CD4-positive, CD25-positive, alpha-beta regulatory T cell (primary cell): ENCODE data around the gene ALX3. TPM values are rescaled to one million over a fixed set of nuclear protein-coding genes. Genes with fewer than 3 reads are reported as not detected.

Source experiments
- ATAC-seq, 2 donors: fragments of 150-1000 bp; cut with Tn5 transposase; one replicate each; pipeline ENCODE4 v1.10.0; 2021; ENCODE audit warnings: low read depth in 2 of 2, moderate number of reproducible peaks in 2 of 2, moderate library complexity in 1 of 2
- DNase-seq, 3 donors: peaks; one replicate each; pipeline versions ENCODE4 v3.0.0 to v3.0.0-alpha.2; 2012 to 2022; ENCODE audit warnings: mixed read lengths in 1 of 3
- H3K27ac ChIP-seq: one replicate; pipeline ENCODE4 v1.7.0; 2013; ENCODE audit warnings: mild to moderate bottlenecking, low read length; ENCODE audit not compliant: insufficient read depth, poor library complexity, severe bottlenecking
- H3K27me3 ChIP-seq: one replicate; pipeline ENCODE4 v1.7.0; 2013; ENCODE audit warnings: low read length; ENCODE audit not compliant: control insufficient read depth, insufficient read depth
- H3K36me3 ChIP-seq: one replicate; pipeline ENCODE4 v1.7.0; 2013; ENCODE audit warnings: mild to moderate bottlenecking, low read length, moderate library complexity; ENCODE audit not compliant: control insufficient read depth, insufficient read depth
- H3K4me1 ChIP-seq: 2 replicates; pipeline ENCODE4 v1.7.0; 2013; ENCODE audit warnings: mild to moderate bottlenecking, low read length; ENCODE audit not compliant: insufficient read depth, control insufficient read depth, poor library complexity, severe bottlenecking
- H3K4me3 ChIP-seq: one replicate; pipeline ENCODE4 v1.7.0; 2013; ENCODE audit warnings: low read depth, mild to moderate bottlenecking, low read length, moderate library complexity
- H3K9me3 ChIP-seq, 2 experiments: 1 replicate in 1 of 2; 2 replicates in 1 of 2; pipeline ENCODE4 v1.7.0; 2013; ENCODE audit warnings: low read length in 2 of 2, mild to moderate bottlenecking in 1 of 2, moderate library complexity in 1 of 2; ENCODE audit not compliant: control insufficient read depth in 2 of 2
- H3K27ac Mint-ChIP-seq, 3 donors: one replicate each; pipeline ENCODE4 v1.8.0; 2020 to 2022; ENCODE audit warnings: mild to moderate bottlenecking in 3 of 3, mixed read lengths in 3 of 3, moderate library complexity in 2 of 3
- H3K27me3 Mint-ChIP-seq: one replicate; pipeline ENCODE4 v1.8.0; 2022; ENCODE audit warnings: mild to moderate bottlenecking, mixed read lengths
- H3K36me3 Mint-ChIP-seq: one replicate; pipeline ENCODE4 v1.8.0; 2020; ENCODE audit warnings: mixed read lengths
- H3K4me1 Mint-ChIP-seq, 4 donors: one replicate each; pipeline ENCODE4 v1.8.0; 2020 to 2022; ENCODE audit warnings: mixed read lengths in 4 of 4, mild to moderate bottlenecking in 1 of 4
- H3K4me3 Mint-ChIP-seq, 4 donors: one replicate each; pipeline ENCODE4 v1.8.0; 2020 to 2022; ENCODE audit warnings: mild to moderate bottlenecking in 4 of 4, mixed read lengths in 4 of 4, moderate library complexity in 3 of 4
- H3K9me3 Mint-ChIP-seq, 7 donors: one replicate each; pipeline ENCODE4 v1.8.0; 2020 to 2022; ENCODE audit warnings: mixed read lengths in 7 of 7, mild to moderate bottlenecking in 3 of 7, moderate library complexity in 2 of 7
- polyA plus RNA-seq, 4 donors: library from polyadenylated mRNA; unstranded; fragments of 300-500 nt; fragmentation: Illumina TruSeq; gene quantifications; one replicate each; pipeline ENCODE4 v1.2.3, GENCODE V29; 2021
- total RNA-seq: library from RNA; stranded (reverse); gene quantifications from one replicate; pipeline ENCODE4 v1.2.3, GENCODE V29; 2022

The ALX3 gene
- total and polyA plus RNA-seq, 5 donors from 2014 or later, result not detected

GRCh38 chr1:110055493-110056284, 14.8 kb downstream of the ALX3 start:
- no peaks in the 10 kb centered on the region for H3K27me3 Mint-ChIP-seq
- peaks cover 82% of the 10 kb centered on the region for H3K36me3 ChIP-seq
- H3K27ac Mint-ChIP-seq, result peak overlapping the region in 1 of 3 donors; percentile 17

DNA sequence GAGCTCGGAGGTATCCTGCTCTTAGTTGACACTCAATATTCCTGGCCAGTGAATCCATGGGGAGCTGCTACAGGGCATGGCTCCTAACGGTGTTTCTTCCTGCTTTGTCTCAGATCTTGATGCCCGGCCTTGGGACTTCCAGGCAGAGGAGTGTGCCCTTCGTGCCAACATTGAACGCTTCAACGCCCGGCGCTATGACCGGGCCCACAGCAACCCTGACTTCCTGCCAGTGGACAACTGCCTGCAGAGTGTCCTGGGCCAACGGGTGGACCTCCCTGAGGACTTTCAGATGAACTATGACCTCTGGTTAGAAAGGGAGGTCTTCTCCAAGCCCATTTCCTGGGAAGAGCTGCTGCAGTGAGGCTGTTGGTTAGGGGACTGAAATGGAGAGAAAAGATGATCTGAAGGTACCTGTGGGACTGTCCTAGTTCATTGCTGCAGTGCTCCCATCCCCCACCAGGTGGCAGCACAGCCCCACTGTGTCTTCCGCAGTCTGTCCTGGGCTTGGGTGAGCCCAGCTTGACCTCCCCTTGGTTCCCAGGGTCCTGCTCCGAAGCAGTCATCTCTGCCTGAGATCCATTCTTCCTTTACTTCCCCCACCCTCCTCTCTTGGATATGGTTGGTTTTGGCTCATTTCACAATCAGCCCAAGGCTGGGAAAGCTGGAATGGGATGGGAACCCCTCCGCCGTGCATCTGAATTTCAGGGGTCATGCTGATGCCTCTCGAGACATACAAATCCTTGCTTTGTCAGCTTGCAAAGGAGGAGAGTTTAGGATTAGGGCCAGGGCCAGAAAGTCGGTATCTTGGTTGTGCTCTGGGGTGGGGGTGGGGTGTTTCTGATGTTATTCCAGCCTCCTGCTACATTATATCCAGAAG, 16.7 kb downstream of the ALX3 start:
- DNase-seq (peak; percentile 47 to 58 (median 48)), ATAC-seq (peak; percentile 54 to 75)
- no peak overlapping the region for H3K27ac ChIP-seq
- no peaks in the 10 kb centered on the region for H3K4me1 ChIP-seq
- Mint-ChIP-seq H3K27ac (peak overlapping the region in 1 of 3 donors; percentile 7), H3K9me3 (no peaks in the 10 kb centered on the region), H3K27me3 (no peaks in the 10 kb centered on the region), H3K4me1 (peaks cover 0 to 9% (median 7%) of the 10 kb centered on the region in 4 donors), H3K36me3 (peaks cover 56% of the 10 kb centered on the region), H3K4me3 (no peak overlapping the region)
- H3K27me3 ChIP-seq, result no peaks in the 10 kb centered on the region
- no peak overlapping the region for H3K4me3 ChIP-seq
- no peaks in the 10 kb centered on the region for H3K9me3 ChIP-seq
- peaks cover 99% of the 10 kb centered on the region for H3K36me3 ChIP-seq

More at GRCh38 chr1:110055493-110056284, 14.8 kb downstream of the ALX3 start:
- Mint-ChIP-seq H3K4me3 (no peak overlapping the region), H3K4me1 (peaks cover 0 to 10% (median 8%) of the 10 kb centered on the region in 4 donors), H3K36me3 (peaks cover 57% of the 10 kb centered on the region), H3K9me3 (no peaks in the 10 kb centered on the region)
- DNase-seq, result no peak
- Histone ChIP-seq H3K27ac (no peak overlapping the region), H3K27me3 (no peaks in the 10 kb centered on the region), H3K4me3 (no peak overlapping the region), H3K9me3 (no peaks in the 10 kb centered on the region), H3K4me1 (no peaks in the 10 kb centered on the region)
- ATAC-seq, result no peak

- no peaks in the 10 kb centered on the region for H3K9me3 Mint-ChIP-seq
- no peaks in the 10 kb centered on the region for H3K27me3 Mint-ChIP-seq
- Histone ChIP-seq H3K27me3 (no peaks in the 10 kb centered on the region), H3K36me3 (peaks cover 97% of the 10 kb centered on the region), H3K9me3 (no peaks in the 10 kb centered on the region), H3K4me1 (no peaks in the 10 kb centered on the region), H3K4me3 (no peak overlapping the region), H3K27ac (no peak overlapping the region)
- peaks cover 62% of the 10 kb centered on the region for H3K36me3 Mint-ChIP-seq
- ATAC-seq (no peak), DNase-seq (no peak)
- peak overlapping the region in 1 of 3 donors; percentile 22 for H3K27ac Mint-ChIP-seq
- no peak overlapping the region for H3K4me3 Mint-ChIP-seq
- peaks cover 0 to 10% (median 5%) of the 10 kb centered on the region in 4 donors for H3K4me1 Mint-ChIP-seq
Measured at GRCh38 chr1:110051262-110051648, 19.2 kb downstream of the ALX3 start.

- H3K4me1 Mint-ChIP-seq, result peaks cover 0 to 10% (median 5%) of the 10 kb centered on the region in 4 donors
- no peak overlapping the region for H3K4me3 ChIP-seq
- no peaks in the 10 kb centered on the region for H3K9me3 Mint-ChIP-seq
- H3K27me3 Mint-ChIP-seq, result no peaks in the 10 kb centered on the region
- no peak for DNase-seq
- H3K9me3 ChIP-seq, result no peaks in the 10 kb centered on the region
- peaks cover 95% of the 10 kb centered on the region for H3K36me3 ChIP-seq
- H3K27ac ChIP-seq, result no peak overlapping the region
- ATAC-seq, result no peak
- no peaks in the 10 kb centered on the region for H3K27me3 ChIP-seq
- no peak overlapping the region for H3K27ac Mint-ChIP-seq
- peaks cover 63% of the 10 kb centered on the region for H3K36me3 Mint-ChIP-seq
- no peaks in the 10 kb centered on the region for H3K4me1 ChIP-seq
- no peak overlapping the region for H3K4me3 Mint-ChIP-seq
Measured at GRCh38 chr1:110050602-110051261, 19.7 kb downstream of the ALX3 start.

DNA sequence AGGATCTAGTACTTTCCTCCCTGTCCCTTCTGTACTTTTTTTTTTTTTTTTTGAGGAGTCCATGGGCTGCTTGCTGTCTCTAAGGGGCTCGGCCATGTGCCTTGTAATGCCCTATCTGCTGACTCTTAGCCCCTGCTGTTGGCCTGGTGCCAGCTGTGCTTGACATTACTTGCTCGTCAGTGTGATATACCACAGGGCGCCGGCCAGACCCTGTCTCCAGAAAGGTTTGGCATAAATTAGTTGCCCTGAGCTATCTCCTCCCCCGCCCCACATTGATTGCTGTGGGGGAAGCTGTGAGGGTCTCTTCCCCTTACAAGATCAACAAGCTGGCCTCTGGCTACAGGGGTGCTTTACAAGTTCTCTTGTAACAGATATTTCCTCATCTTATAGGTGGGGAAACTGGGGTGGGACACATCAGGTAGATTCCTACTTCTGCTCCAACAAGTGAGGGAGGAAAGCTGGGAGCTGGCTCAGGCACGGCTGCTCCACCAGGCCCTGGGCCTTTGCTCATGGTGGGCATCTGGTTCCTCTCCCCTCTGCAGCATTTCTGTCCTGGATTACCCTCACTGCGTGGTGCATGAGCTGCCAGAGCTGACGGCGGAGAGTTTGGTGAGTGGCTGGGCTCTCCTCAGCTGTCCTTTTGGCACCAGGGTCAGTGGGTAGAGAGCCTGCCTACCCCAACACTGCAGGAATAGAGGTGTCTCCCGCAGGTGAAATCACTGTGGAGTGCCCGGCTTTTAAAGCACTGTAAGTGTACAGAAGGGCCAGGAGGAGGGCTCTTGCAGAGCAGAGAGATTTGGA, 20.5 kb downstream of the ALX3 start:
- H3K4me3 Mint-ChIP-seq, result peak overlapping the region in 1 of 4 donors; percentile 16
- H3K9me3 ChIP-seq, result no peaks in the 10 kb centered on the region
- H3K9me3 Mint-ChIP-seq, result no peaks in the 10 kb centered on the region
- peak overlapping the region in 1 of 3 donors; percentile 17 for H3K27ac Mint-ChIP-seq
- ATAC-seq, result no peak
- H3K4me1 Mint-ChIP-seq, result peaks cover 0 to 10% (median 5%) of the 10 kb centered on the region in 4 donors
- no peak for DNase-seq
- peaks cover 95% of the 10 kb centered on the region for H3K36me3 ChIP-seq
- no peak overlapping the region for H3K27ac ChIP-seq
- no peaks in the 10 kb centered on the region for H3K27me3 ChIP-seq
- H3K4me3 ChIP-seq, result no peak overlapping the region
- H3K36me3 Mint-ChIP-seq, result peaks cover 60% of the 10 kb centered on the region
- no peaks in the 10 kb centered on the region for H3K27me3 Mint-ChIP-seq
- H3K4me1 ChIP-seq, result no peaks in the 10 kb centered on the region

DNA sequence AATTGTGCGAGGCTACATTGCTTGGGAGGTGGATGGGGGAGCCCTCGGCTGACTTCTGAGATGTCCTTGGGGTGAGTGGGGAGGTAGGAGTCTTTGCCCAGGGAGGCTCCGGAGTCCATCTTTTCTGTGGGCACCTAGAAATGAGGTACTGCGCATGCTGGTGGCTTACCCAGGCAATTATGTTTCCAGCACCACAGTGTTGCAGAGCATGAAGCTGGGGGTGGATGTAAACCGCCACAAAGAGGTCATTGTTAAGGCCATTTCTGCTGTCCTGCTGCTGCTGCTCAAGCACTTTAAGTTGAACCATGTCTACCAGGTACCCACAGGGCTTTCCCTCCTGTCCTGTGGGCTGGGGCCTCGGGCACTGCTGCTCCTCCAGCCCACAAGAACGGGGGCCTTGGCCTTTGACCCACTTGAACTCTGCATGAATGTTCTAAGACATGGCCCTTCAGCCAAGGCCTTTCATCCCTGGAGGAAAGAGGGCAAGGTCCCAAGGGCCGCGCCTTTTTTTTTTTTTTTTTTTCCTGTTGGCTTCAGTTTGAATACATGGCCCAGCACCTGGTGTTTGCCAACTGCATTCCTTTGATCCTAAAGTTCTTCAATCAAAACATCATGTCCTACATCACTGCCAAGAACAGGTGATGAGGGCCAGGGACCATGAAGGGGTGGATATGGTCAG, 21.4 kb downstream of the ALX3 start:
- Mint-ChIP-seq H3K9me3 (no peaks in the 10 kb centered on the region), H3K4me3 (no peak overlapping the region), H3K4me1 (peaks cover 0 to 10% (median 5%) of the 10 kb centered on the region in 4 donors), H3K36me3 (peaks cover 62% of the 10 kb centered on the region), H3K27ac (no peak overlapping the region), H3K27me3 (no peaks in the 10 kb centered on the region)
- no peaks in the 10 kb centered on the region for H3K27me3 ChIP-seq
- H3K9me3 ChIP-seq, result no peaks in the 10 kb centered on the region
- no peak overlapping the region for H3K27ac ChIP-seq
- no peak overlapping the region for H3K4me3 ChIP-seq
- DNase-seq (no peak), ATAC-seq (no peak)
- peaks cover 95% of the 10 kb centered on the region for H3K36me3 ChIP-seq
- no peaks in the 10 kb centered on the region for H3K4me1 ChIP-seq
